Sigmoid colon (tissue), 7 donors: Measurements from ENCODE around the gene ZBTB40. TPM values are rescaled to one million over a fixed set of nuclear protein-coding genes. Genes with fewer than 3 reads are reported as not detected.

ENCODE experiments used
- DNase-seq: peaks from one replicate; pipeline ENCODE4 v3.0.0-alpha.2; 2019
- H3K27ac ChIP-seq, 4 donors: fragments of 200-600 bp; sonication (generic); one replicate each; pipeline ENCODE4 v1.5.1; 2016 to 2019; ENCODE audit warnings: mild to moderate bottlenecking in 1 of 4
- H3K27me3 ChIP-seq, 3 donors: fragments of 200-600 bp; sonication (generic); one replicate each; pipeline ENCODE4 v1.5.1; 2019; ENCODE audit warnings: mild to moderate bottlenecking in 1 of 3
- H3K36me3 ChIP-seq, 4 donors: fragments of 200-600 bp; sonication (generic); one replicate each; pipeline ENCODE4 v1.5.1; 2016 to 2019
- H3K4me1 ChIP-seq, 4 donors: fragments of 200-600 bp; sonication (generic); one replicate each; pipeline ENCODE4 v1.5.1; 2017 to 2019
- H3K4me3 ChIP-seq, 4 donors: fragments of 200-600 bp; sonication (generic); one replicate each; pipeline ENCODE4 v1.5.1; 2017 to 2019; ENCODE audit warnings: mild to moderate bottlenecking in 2 of 4, moderate library complexity in 1 of 4
- H3K9me3 ChIP-seq, 4 donors: fragments of 200-600 bp in 3 of 4; sonication (generic) in 3 of 4; one replicate each; pipeline versions ENCODE4 v1.5.1 to v1.6.1; 2013 to 2019
- CTCF ChIP-seq, 4 experiments: fragments of 450-650 bp in 3 of 4; fragments of 200-600 bp in 1 of 4; IDR thresholded peaks; one replicate each; pipeline ENCODE4 v1.5.1; 2016 to 2019; ENCODE audit warnings: antibody characterized with exemption in 4 of 4, mild to moderate bottlenecking in 3 of 4, moderate library complexity in 2 of 4
- EP300 ChIP-seq, 4 donors: sonication (generic); formaldehyde crosslinking; IDR thresholded peaks; one replicate each; pipeline ENCODE4 v1.6.1; 2017; ENCODE audit warnings: antibody characterized with exemption in 4 of 4
- POLR2A ChIP-seq, 2 donors: fragments of 450-650 bp; IDR thresholded peaks; one replicate each; pipeline ENCODE4 v1.6.1; 2016; ENCODE audit warnings: antibody characterized with exemption in 2 of 2, mild to moderate bottlenecking in 2 of 2, moderate library complexity in 2 of 2
- POLR2AphosphoS5 ChIP-seq, 4 donors: sonication (generic); formaldehyde crosslinking; IDR thresholded peaks; one replicate each; pipeline ENCODE4 v1.6.1; 2017; ENCODE audit warnings: antibody characterized with exemption in 4 of 4
- WGBS, 2 donors: extraction: QIAGEN DNeasy Blood & Tissue Kit; methylation state at CpG; one replicate each; pipeline ENCODE4 v1.1.7; 2013; 5-methylcytosine and 5-hydroxymethylcytosine counted together
- intact Hi-C: fragments of 100-400 bp; cut with DNase I; formaldehyde crosslinking; loops from one replicate; pipeline ENCODE4 v1.15.1; 2023
- polyA plus RNA-seq, 3 donors: library from polyadenylated mRNA; stranded (reverse); fragments of 200-250 nt; gene quantifications; one replicate each; pipeline ENCODE4 v1.2.3, GENCODE V29; 2013
- total RNA-seq, 4 donors: library from RNA; depleted of rRNA; stranded (reverse); fragments of >200 nt; gene quantifications; one replicate each; pipeline ENCODE4 v1.1.0, GENCODE V29; 2016
- donor health status: healthy with polysubstance abuse.
- donor health status: Bipolar disorder and iron deficiency.
- donor health status: healthy.

The ZBTB40 gene
- total and polyA plus RNA-seq, 7 donors = 1.8 to 22.2 (median 14.3) TPM

GRCh38 chr1:22551591-22551990, 99.9 kb downstream of the ZBTB40 start:
- Histone ChIP-seq H3K27ac (no peak overlapping the region), H3K27me3 (peaks cover 16 to 75% (median 22%) of the 10 kb centered on the region in 3 donors), H3K4me3 (no peak overlapping the region), H3K36me3 (no peaks in the 10 kb centered on the region), H3K4me1 (no peaks in the 10 kb centered on the region), H3K9me3 (no peaks in the 10 kb centered on the region)
- no peak for DNase-seq
- TF ChIP-seq POLR2A (IDR thresholded peaks at IDR 0.05) (no peak), POLR2AphosphoS5 (IDR thresholded peaks at IDR 0.05) (no peak), EP300 (IDR thresholded peaks at IDR 0.05) (no peak), CTCF (IDR thresholded peaks at IDR 0.05) (no peak)
- WGBS, 2 donors = 70 to 71% methylated on average over 17 of the region's 17 CpGs
- intact Hi-C loops = no loop called here

- DNase-seq = no peak
- H3K9me3 ChIP-seq = no peaks in the 10 kb centered on the region
- H3K27me3 ChIP-seq = peaks cover 16 to 75% (median 26%) of the 10 kb centered on the region in 3 donors
- 58 to 61% methylated on average over 5 of the region's 5 CpGs for WGBS, 2 donors
- intact Hi-C loops = no loop called here
- H3K27ac ChIP-seq = no peak overlapping the region
- no peak overlapping the region for H3K4me3 ChIP-seq
- no peaks in the 10 kb centered on the region for H3K36me3 ChIP-seq
- TF ChIP-seq POLR2A (IDR thresholded peaks at IDR 0.05) (no peak), POLR2AphosphoS5 (IDR thresholded peaks at IDR 0.05) (no peak), CTCF (IDR thresholded peaks at IDR 0.05) (no peak), EP300 (IDR thresholded peaks at IDR 0.05) (no peak)
- no peaks in the 10 kb centered on the region for H3K4me1 ChIP-seq
These were observed 100.4 kb downstream of the ZBTB40 start for GRCh38 chr1:22552021-22552420.

GRCh38 chr1:22553104-22553880, 101.6 kb downstream of the ZBTB40 start:
- Histone ChIP-seq H3K27me3 (peaks cover 16 to 82% (median 31%) of the 10 kb centered on the region in 3 donors), H3K9me3 (no peaks in the 10 kb centered on the region), H3K36me3 (no peaks in the 10 kb centered on the region), H3K4me1 (no peaks in the 10 kb centered on the region), H3K27ac (no peak overlapping the region), H3K4me3 (no peak overlapping the region)
- TF ChIP-seq POLR2A (IDR thresholded peaks at IDR 0.05) (no peak), POLR2AphosphoS5 (IDR thresholded peaks at IDR 0.05) (no peak), CTCF (IDR thresholded peaks at IDR 0.05) (no peak), EP300 (IDR thresholded peaks at IDR 0.05) (no peak)
- WGBS, 2 donors = 22 to 56% methylated on average over 18 of the region's 18 CpGs
- intact Hi-C loops = no loop called here
- DNase-seq = no peak

DNA sequence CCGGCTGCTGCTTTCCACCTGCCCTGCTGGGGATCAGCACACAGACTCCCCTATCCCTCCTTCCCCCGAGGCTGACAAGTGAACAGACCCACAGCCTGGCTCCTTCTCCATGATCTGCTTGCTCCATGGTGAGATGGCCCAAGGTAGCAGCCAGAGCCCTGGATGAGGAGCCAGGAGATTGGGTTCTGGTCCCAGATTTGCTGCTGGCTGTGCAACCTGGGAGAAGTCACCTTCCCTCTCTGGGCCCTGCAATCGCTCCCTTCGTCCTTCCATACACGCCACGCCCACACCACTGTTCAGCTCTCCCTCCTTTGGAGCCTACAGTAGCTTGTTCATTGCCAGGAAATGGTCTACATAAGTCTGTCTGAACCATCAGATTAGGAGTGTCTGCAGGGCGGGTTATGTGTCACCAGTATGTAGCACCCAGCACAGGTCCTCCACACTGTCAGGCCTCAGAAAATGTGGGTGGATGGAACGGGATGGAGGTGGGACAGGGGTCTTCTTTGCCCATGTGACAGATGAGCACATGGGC, 102.4 kb downstream of the ZBTB40 start:
- H3K9me3 ChIP-seq = no peaks in the 10 kb centered on the region
- no peaks in the 10 kb centered on the region for H3K36me3 ChIP-seq
- peaks cover 13 to 76% (median 31%) of the 10 kb centered on the region in 3 donors for H3K27me3 ChIP-seq
- H3K27ac ChIP-seq = no peak overlapping the region
- H3K4me3 ChIP-seq = no peak overlapping the region
- 37 to 70% methylated on average over 8 of the region's 8 CpGs for whole genome bisulfite sequencing, 2 donors
- no peaks in the 10 kb centered on the region for H3K4me1 ChIP-seq
- no peak for TF ChIP-seq CTCF (IDR thresholded peaks at IDR 0.05)
- TF ChIP-seq EP300 (IDR thresholded peaks at IDR 0.05) = no peak
- TF ChIP-seq POLR2A (IDR thresholded peaks at IDR 0.05) = no peak
- TF ChIP-seq POLR2AphosphoS5 (IDR thresholded peaks at IDR 0.05) = no peak
- no peak for DNase-seq
- intact Hi-C loops = no loop called here
